A549 (cell line): ENCODE data around the gene NLRC3. TPM values are rescaled to one million over a fixed set of nuclear protein-coding genes. Genes with fewer than 3 reads are reported as not detected.

ENCODE experiments used
- ATAC-seq, 2 experiments: fragments of 200-7000 bp in 1 of 2; fragments of >200 bp in 1 of 2; cut with Nextera tagmentation in 1 of 2; cut with Tn5 transposase in 1 of 2; 3 replicates each; pipeline versions ENCODE4 v1.8.0 to v1.9.1; 2018 to 2020; ENCODE audit warnings: mild to moderate bottlenecking in 1 of 2, moderate library complexity in 1 of 2
- CTCF ChIA-PET: fragments of 300-600 bp; sonication (Branson Sonifier 250); formaldehyde crosslinking; extraction: SDS; loops from one replicate; lab custom pipeline; 2021; ENCODE audit warnings: antibody characterized with exemption, inconsistent platforms; lab: Yijun Ruan, JAX
- POLR2A ChIA-PET: fragments of 350-600 bp; formaldehyde crosslinking; extraction: SDS; loops from one replicate; lab custom pipeline; 2021; ENCODE audit warnings: antibody characterized with exemption, inconsistent platforms; lab: Yijun Ruan, JAX
- DNase-seq, 2 experiments: peaks; one replicate each; pipeline versions ENCODE4 v3.0.0 to v3.0.0-alpha.2; 2011 to 2016; ENCODE audit warnings: low read depth in 1 of 2, low spot score in 1 of 2
- FAIRE-seq: peaks from 2 replicates; lab custom pipeline; 2011; peaks lifted over from hg19 to GRCh38; lab: Jason Lieb, UNC
- H3K27ac ChIP-seq, 2 experiments: fragments of >200 bp; sonication (Bioruptor Twin); formaldehyde crosslinking; 3 replicates each; pipeline ENCODE4 v1.5.1; 2016 to 2017
- H3K4me1 ChIP-seq: fragments of >200 bp; sonication (Bioruptor Twin); formaldehyde crosslinking; 3 replicates; pipeline ENCODE4 v1.6.1; 2016
- H3K4me2 ChIP-seq: fragments of >200 bp; sonication (Bioruptor Twin); formaldehyde crosslinking; 3 replicates; pipeline ENCODE4 v1.6.1; 2016
- H3K4me3 ChIP-seq: fragments of >200 bp; sonication (Bioruptor Twin); formaldehyde crosslinking; 3 replicates; pipeline ENCODE4 v1.5.1; 2016
- H3K9me3 ChIP-seq: fragments of >200 bp; sonication (Bioruptor Twin); formaldehyde crosslinking; 3 replicates; pipeline ENCODE4 v1.6.1; 2016
- BCL3 ChIP-seq: fragments of >200 bp; sonication (Bioruptor Twin); formaldehyde crosslinking; IDR thresholded peaks from 3 replicates; pipeline ENCODE4 v1.6.1; 2016
- BHLHE40 ChIP-seq: IDR thresholded peaks from 2 replicates; pipeline ENCODE4 v1.6.1; 2012; ENCODE audit warnings: low read depth, low read length, inconsistent platforms
- CEBPB ChIP-seq, 2 experiments: fragments of >200 bp in 1 of 2; sonication (Bioruptor Twin) in 1 of 2; formaldehyde crosslinking in 1 of 2; IDR thresholded peaks; 2 replicates each; pipeline ENCODE4 v1.6.1; 2012 to 2016
- CHD4 ChIP-seq: fragments of 200-600 bp; sonication (generic); IDR thresholded peaks from 2 replicates; pipeline ENCODE4 v1.6.1; 2016; ENCODE audit warnings: antibody characterized with exemption, mild to moderate bottlenecking, borderline replicate concordance
- CTCF ChIP-seq: fragments of >200 bp; sonication (Bioruptor Twin); formaldehyde crosslinking; IDR thresholded peaks from 3 replicates; pipeline ENCODE4 v1.5.1; 2016
- EHMT2 ChIP-seq: fragments of 200-600 bp; sonication (generic); IDR thresholded peaks from 2 replicates; pipeline ENCODE4 v1.6.1; 2016; ENCODE audit warnings: antibody characterized with exemption, low read depth, mild to moderate bottlenecking, moderate library complexity
- ESRRA ChIP-seq: fragments of 150-350 bp; IDR thresholded peaks from 2 replicates; pipeline ENCODE4 v1.6.1; 2014; ENCODE audit warnings: mild to moderate bottlenecking, low read length, borderline replicate concordance
- FOSL2 ChIP-seq, 2 experiments: fragments of 450-650 bp in 1 of 2; fragments of >200 bp in 1 of 2; sonication (Bioruptor Twin) in 1 of 2; formaldehyde crosslinking; IDR thresholded peaks; 2 replicates each; pipeline versions ENCODE4 v1.5.0 to v1.6.1; 2016 to 2020; ENCODE audit warnings: mild to moderate bottlenecking in 1 of 2, moderate library complexity in 1 of 2
- HMGXB4 ChIP-seq: fragments of 250-450 bp; sonication (Bioruptor Pico); IDR thresholded peaks from 2 replicates; pipeline ENCODE4 v1.5.0; 2021; ENCODE audit warnings: mild to moderate bottlenecking, moderate library complexity, borderline replicate concordance
- MAFK ChIP-seq: fragments of 450-650 bp; IDR thresholded peaks from 2 replicates; pipeline ENCODE4 v1.6.1; 2014; ENCODE audit not compliant: partially characterized antibody
- MAZ ChIP-seq: fragments of 150-350 bp; IDR thresholded peaks from 2 replicates; pipeline ENCODE4 v1.6.1; 2014; ENCODE audit warnings: antibody characterized with exemption, low read depth, low read length, borderline replicate concordance
- PHF8 ChIP-seq: fragments of 200-600 bp; sonication (generic); IDR thresholded peaks from 2 replicates; pipeline ENCODE4 v1.6.1; 2016; ENCODE audit warnings: low read depth, mild to moderate bottlenecking, antibody characterized with exemption, moderate library complexity, borderline replicate concordance
- RAD21 ChIP-seq, 2 experiments: fragments of >200 bp in 1 of 2; sonication (Bioruptor Twin) in 1 of 2; formaldehyde crosslinking in 1 of 2; IDR thresholded peaks in 1 of 2; conservative IDR thresholded peaks in 1 of 2; 2 replicates in 1 of 2; 3 replicates in 1 of 2; pipeline ENCODE4 v1.6.1; 2012 to 2018; ENCODE audit warnings: inconsistent platforms in 1 of 2
- REST ChIP-seq: fragments of 200-600 bp; sonication (generic); IDR thresholded peaks from 2 replicates; pipeline ENCODE4 v1.6.1; 2016; ENCODE audit warnings: antibody characterized with exemption, mild to moderate bottlenecking, moderate library complexity
- USF2 ChIP-seq: fragments of 450-650 bp; IDR thresholded peaks from 2 replicates; pipeline ENCODE4 v1.6.1; 2014; ENCODE audit warnings: antibody characterized with exemption
- WGBS: methylation state at CpG from one replicate; pipeline ENCODE4 v1.1.6; 2017; ENCODE audit errors: missing lambda C conversion rate; 5-methylcytosine and 5-hydroxymethylcytosine counted together
- polyA plus RNA-seq, 4 experiments: library from polyadenylated mRNA; depleted of rRNA in 3 of 4; stranded (reverse); fragments of >200 nt; fragmentation: RNase III in 1 of 4; extraction: RNeasy Plus Mini Kit Qiagen cat#74134 plus additional on column Dnase treatment in 1 of 4; gene quantifications; 2 replicates in 3 of 4; 3 replicates in 1 of 4; pipeline ENCODE4 v1.2.3, GENCODE V29; 2011 to 2017

Gene NLRC3
- polyA plus RNA-seq, 2 of the 4 experiments (the other 2 are of a cell fraction), result 0.04 TPM; not detected in 1

GRCh38 chr16:3534126-3534525 is 43.1 kb downstream of the NLRC3 start:
- POLR2A ChIA-PET, result no interaction called here
- Histone ChIP-seq H3K27ac (no peak overlapping the region), H3K4me1 (0 out of 3 replicates have a peak, but pooled peaks cover 5% of the 10 kb centered on the region), H3K9me3 (no peaks in the 10 kb centered on the region), H3K4me3 (no peak overlapping the region), H3K4me2 (no peak overlapping the region)
- DNase-seq, result no peak
- WGBS, result 95% methylated on average over 10 of the region's 10 CpGs
- TF ChIP-seq MAFK (no peak), HMGXB4 (no peak), EHMT2 (no peak), REST (no peak), BCL3 (no peak), USF2 (no peak), CTCF (no peak), RAD21 (conservative IDR thresholded peaks at IDR 0.05 in 1 of 2, IDR thresholded peaks at IDR 0.05 in 1 of 2) (no peak), ESRRA (no peak), CEBPB (IDR thresholded peaks at IDR 0.05) (no peak), PHF8 (no peak), FOSL2 (IDR thresholded peaks at IDR 0.05) (no peak), FOSL2 (CRISPR knock-in tag; IDR thresholded peaks at IDR 0.05) (no peak), BHLHE40 (no peak)
- FAIRE-seq, result no peak
- no peak for ATAC-seq
- CTCF ChIA-PET, result no interaction called here

GRCh38 chr16:3532741-3533140 is 44.5 kb downstream of the NLRC3 start:
- no peak overlapping the region for H3K4me2 ChIP-seq
- no peak overlapping the region for H3K4me3 ChIP-seq
- ChIA-PET CTCF (interaction anchor here (1.1 to 1.4 kb wide), 3 partner anchors 8 to 10 kb away, joined by 3 to 5 read pairs (median 3); no protein-coding TSS in a partner anchor), POLR2A (no interaction called here)
- ATAC-seq (no peak), DNase-seq (no peak), FAIRE-seq (no peak)
- WGBS, result 95% methylated on average over 12 of the region's 12 CpGs
- H3K27ac ChIP-seq, result no peak overlapping the region
- H3K4me1 ChIP-seq, result 0 out of 3 replicates have a peak, but pooled peaks cover 5% of the 10 kb centered on the region
- H3K9me3 ChIP-seq, result no peaks in the 10 kb centered on the region
- TF ChIP-seq CTCF, result no peak
- no peak for TF ChIP-seq CHD4
- TF ChIP-seq MAZ, result no peak
